ENCODE measurements around the gene EFCAB14.

- TF ChIP-seq CTCF (IDR thresholded peaks at IDR 0.05): no peak
- TF ChIP-seq POLR2A (IDR thresholded peaks at IDR 0.05): no peak
These were observed 2.3 kb upstream of the EFCAB14 start for GRCh38 chr1:46721204-46721603.
